ENCODE measurements around the gene CPSF6.

CPSF6 gene

GRCh38 chr12:69318225-69318624, 78.9 kb downstream of the CPSF6 start:
- TF ChIP-seq, protein P1, sequence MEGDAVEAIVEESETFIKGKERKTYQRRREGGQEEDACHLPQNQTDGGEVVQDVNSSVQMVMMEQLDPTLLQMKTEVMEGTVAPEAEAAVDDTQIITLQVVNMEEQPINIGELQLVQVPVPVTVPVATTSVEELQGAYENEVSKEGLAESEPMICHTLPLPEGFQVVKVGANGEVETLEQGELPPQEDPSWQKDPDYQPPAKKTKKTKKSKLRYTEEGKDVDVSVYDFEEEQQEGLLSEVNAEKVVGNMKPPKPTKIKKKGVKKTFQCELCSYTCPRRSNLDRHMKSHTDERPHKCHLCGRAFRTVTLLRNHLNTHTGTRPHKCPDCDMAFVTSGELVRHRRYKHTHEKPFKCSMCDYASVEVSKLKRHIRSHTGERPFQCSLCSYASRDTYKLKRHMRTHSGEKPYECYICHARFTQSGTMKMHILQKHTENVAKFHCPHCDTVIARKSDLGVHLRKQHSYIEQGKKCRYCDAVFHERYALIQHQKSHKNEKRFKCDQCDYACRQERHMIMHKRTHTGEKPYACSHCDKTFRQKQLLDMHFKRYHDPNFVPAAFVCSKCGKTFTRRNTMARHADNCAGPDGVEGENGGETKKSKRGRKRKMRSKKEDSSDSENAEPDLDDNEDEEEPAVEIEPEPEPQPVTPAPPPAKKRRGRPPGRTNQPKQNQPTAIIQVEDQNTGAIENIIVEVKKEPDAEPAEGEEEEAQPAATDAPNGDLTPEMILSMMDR (conservative IDR thresholded peaks at IDR 0.05; ENCODE audit: low read depth) = no peak
- DNase-seq (ENCODE audit: low spot score) = no peak
- ChIA-PET CTCF (no interaction called here), POLR2A (ENCODE audit: low non-redundant PET) (no interaction called here)
- no peak overlapping the region for H3K27ac ChIP-seq

- no peak for DNase-seq (ENCODE audit: low spot score)
- TF ChIP-seq, protein P1 (conservative IDR thresholded peaks at IDR 0.05; ENCODE audit: low read depth) = no peak
- ChIA-PET POLR2A (ENCODE audit: low non-redundant PET) (no interaction called here), CTCF (interaction anchor here (1.0 kb wide), 1 partner anchor 30 kb away, joined by 5 read pairs; no protein-coding TSS in a partner anchor)
- no peak overlapping the region for H3K27ac ChIP-seq
Observed at GRCh38 chr12:69321351-69321750, 82.0 kb downstream of the CPSF6 start.
